Measurements from ENCODE around the gene TMEM214.

DNA sequence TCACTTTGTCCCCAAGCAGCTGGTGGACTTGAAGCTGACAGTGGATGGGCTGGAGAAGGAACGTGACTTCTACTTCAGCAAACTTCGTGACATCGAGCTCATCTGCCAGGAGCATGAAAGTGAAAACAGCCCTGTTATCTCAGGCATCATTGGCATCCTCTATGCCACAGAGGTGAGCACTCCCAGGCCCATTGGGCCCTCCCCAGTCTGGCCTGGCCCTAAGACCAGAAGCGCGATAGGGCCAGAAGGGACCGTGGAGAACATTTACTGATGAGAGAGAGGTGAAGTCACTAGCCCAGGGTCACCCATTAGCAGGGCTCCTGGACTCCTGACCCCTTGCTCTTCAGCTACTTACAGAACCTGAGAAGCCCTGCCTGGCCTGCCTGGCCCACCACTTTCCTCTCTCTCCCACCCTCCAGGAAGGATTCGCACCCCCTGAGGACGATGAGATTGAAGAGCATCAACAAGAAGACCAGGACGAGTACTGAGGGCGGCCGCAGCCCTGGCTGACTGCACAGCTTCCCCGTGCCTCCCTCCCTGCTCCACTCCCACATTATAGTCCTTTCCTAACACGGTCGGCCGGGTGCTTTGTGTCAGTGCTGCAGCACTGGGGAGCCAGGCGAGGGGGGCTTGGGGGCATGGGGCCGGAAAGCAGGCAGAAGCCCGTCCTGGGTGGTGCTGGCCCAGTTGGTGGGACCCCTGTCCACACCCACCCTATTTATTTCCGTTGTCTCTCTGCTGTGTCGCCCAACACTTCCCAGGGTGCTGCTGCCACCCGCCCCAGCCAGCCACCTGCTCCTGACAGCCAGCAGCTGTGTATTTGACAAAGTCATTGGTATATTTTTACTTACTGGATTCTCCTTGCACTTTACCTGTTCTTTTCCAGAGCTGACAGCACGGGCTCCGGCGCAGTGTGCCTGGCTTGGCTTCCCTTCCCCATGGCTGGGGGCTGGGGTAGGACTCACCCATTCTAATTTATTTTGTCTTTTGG is 6.6 kb upstream of the TMEM214 start:
- TF ChIP-seq, protein P1, sequence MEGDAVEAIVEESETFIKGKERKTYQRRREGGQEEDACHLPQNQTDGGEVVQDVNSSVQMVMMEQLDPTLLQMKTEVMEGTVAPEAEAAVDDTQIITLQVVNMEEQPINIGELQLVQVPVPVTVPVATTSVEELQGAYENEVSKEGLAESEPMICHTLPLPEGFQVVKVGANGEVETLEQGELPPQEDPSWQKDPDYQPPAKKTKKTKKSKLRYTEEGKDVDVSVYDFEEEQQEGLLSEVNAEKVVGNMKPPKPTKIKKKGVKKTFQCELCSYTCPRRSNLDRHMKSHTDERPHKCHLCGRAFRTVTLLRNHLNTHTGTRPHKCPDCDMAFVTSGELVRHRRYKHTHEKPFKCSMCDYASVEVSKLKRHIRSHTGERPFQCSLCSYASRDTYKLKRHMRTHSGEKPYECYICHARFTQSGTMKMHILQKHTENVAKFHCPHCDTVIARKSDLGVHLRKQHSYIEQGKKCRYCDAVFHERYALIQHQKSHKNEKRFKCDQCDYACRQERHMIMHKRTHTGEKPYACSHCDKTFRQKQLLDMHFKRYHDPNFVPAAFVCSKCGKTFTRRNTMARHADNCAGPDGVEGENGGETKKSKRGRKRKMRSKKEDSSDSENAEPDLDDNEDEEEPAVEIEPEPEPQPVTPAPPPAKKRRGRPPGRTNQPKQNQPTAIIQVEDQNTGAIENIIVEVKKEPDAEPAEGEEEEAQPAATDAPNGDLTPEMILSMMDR (IDR thresholded peaks at IDR 0.05; ENCODE audit: poor library complexity, severe bottlenecking), result no peak
- TF ChIP-seq, protein P2, sequence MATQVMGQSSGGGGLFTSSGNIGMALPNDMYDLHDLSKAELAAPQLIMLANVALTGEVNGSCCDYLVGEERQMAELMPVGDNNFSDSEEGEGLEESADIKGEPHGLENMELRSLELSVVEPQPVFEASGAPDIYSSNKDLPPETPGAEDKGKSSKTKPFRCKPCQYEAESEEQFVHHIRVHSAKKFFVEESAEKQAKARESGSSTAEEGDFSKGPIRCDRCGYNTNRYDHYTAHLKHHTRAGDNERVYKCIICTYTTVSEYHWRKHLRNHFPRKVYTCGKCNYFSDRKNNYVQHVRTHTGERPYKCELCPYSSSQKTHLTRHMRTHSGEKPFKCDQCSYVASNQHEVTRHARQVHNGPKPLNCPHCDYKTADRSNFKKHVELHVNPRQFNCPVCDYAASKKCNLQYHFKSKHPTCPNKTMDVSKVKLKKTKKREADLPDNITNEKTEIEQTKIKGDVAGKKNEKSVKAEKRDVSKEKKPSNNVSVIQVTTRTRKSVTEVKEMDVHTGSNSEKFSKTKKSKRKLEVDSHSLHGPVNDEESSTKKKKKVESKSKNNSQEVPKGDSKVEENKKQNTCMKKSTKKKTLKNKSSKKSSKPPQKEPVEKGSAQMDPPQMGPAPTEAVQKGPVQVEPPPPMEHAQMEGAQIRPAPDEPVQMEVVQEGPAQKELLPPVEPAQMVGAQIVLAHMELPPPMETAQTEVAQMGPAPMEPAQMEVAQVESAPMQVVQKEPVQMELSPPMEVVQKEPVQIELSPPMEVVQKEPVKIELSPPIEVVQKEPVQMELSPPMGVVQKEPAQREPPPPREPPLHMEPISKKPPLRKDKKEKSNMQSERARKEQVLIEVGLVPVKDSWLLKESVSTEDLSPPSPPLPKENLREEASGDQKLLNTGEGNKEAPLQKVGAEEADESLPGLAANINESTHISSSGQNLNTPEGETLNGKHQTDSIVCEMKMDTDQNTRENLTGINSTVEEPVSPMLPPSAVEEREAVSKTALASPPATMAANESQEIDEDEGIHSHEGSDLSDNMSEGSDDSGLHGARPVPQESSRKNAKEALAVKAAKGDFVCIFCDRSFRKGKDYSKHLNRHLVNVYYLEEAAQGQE (IDR thresholded peaks at IDR 0.05; ENCODE audit: borderline replicate concordance), result no peak
- TF ChIP-seq EP300 (conservative IDR thresholded peaks at IDR 0.05; ENCODE audit: poor library complexity, severe bottlenecking) (no peak), MXI1 (conservative IDR thresholded peaks at IDR 0.05; ENCODE audit: poor library complexity, severe bottlenecking) (no peak), RAD21 (conservative IDR thresholded peaks at IDR 0.05) (no peak), TAF1 (IDR thresholded peaks at IDR 0.05; ENCODE audit: low read depth) (no peak), POLR2AphosphoS5 (IDR thresholded peaks at IDR 0.05) (no peak), EZH2 (IDR thresholded peaks at IDR 0.05; ENCODE audit: borderline replicate concordance, insufficient read depth, low read length, poor library complexity, severe bottlenecking) (no peak), SMC3 (conservative IDR thresholded peaks at IDR 0.05; ENCODE audit: poor library complexity) (no peak)
